GM20431 (cell line): ENCODE results near the gene WWP2.

Experiments
- in situ Hi-C: fragments of 300-500 bp; cut with MseI, MboI; formaldehyde crosslinking; loops from one replicate; pipeline ENCODE4 v1.15.0; 2020; ENCODE audit warnings: low sequenced_read_pairs; ENCODE audit not compliant: unreplicated experiment

Gene WWP2

GRCh38 chr16:69872888-69873287, 110.8 kb downstream of the WWP2 start:
- in situ Hi-C loops, result no loop called here

GRCh38 chr16:69873783-69874182, 111.7 kb downstream of the WWP2 start:
- in situ Hi-C loops, result no loop called here

DNA sequence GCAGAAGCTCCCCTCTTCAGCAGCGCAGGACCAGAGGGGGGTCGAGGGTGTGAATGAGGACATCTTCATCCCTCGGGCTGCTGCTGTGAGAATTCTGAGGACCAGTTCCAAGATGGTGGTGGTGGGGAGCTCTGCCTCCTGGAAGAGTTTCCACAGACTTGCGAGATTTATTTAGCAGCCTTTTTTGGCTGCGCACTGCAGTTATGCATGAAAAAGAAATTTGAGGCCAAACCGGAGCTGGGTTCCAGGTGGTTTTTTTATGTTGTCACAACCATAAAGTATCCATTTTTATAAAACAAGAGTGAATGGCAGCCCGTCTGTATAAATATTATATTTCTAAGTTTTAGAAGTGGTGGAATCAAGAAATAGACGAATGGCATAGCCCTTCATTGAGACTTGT, 112.1 kb downstream of the WWP2 start:
- in situ Hi-C loops, result no loop called here

DNA sequence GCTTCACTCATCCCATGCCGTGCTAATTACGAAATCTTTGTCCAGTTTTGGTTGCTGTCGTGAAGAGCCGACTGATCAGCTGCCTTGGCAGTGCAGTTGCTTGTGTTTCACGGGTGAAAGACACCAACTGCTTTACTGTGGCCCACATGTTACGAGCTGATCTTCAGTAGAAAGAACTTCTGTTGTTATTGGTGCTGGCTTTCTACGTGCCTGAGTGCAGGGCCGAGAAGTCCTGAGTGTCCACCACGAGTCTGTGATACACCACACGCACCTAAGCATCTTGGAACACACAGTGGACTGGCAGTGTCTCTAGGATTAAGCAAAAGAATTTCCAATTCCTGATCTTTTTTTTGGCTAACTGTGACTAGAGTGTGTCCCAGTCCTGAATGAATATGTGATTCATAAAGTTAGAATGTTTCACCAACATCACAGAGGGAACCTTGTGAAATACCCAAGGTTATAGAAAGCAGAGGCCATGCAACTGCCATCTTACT, 118.6 kb downstream of the WWP2 start:
- in situ Hi-C loops, result no loop called here

- in situ Hi-C loops, result no loop called here
These were observed 119.0 kb downstream of the WWP2 start for GRCh38 chr16:69881141-69881540.

DNA sequence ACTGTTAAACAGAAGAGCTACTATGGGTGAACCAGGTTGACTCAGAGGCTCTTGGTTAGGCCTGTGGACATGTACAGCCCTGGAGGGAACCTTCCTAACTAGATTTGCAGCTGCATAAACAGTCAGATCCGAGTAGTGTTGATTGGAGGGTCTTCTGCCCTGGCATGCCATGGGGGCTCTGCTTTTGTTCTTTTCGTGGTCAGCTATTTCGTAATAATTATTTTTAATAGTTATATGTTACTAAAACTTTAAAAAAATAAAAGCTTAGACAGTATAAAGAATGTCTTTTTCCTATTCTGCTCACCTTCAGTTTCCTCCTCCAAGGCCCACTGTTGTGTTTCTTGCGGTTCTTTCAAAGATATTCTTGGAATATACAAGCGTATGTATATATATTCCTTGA, 121.6 kb downstream of the WWP2 start:
- in situ Hi-C loops, result no loop called here

- in situ Hi-C loops, result no loop called here
These were observed 123.6 kb downstream of the WWP2 start for GRCh38 chr16:69885722-69886121.

DNA sequence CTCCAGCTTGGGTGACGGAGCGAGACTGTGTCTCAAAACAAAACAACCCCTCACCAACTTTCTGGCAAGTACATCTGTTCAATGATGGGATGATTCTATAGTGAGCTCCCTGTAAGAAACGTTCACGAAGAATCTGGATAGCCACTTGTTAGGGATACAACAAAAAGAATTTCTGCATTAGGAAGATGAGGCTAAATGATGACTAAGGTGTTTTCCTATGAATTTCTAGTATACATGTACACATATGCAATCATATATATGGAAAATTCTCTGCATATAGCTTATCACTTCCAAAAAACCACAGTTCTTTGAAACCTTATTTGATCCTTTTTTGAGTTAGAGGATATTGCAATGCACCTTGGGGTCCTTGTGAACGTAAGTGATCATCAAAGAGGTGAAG, 124.6 kb downstream of the WWP2 start:
- in situ Hi-C loops, result no loop called here

GRCh38 chr16:69888005-69888590, 126.0 kb downstream of the WWP2 start:
- in situ Hi-C loops, result no loop called here

DNA sequence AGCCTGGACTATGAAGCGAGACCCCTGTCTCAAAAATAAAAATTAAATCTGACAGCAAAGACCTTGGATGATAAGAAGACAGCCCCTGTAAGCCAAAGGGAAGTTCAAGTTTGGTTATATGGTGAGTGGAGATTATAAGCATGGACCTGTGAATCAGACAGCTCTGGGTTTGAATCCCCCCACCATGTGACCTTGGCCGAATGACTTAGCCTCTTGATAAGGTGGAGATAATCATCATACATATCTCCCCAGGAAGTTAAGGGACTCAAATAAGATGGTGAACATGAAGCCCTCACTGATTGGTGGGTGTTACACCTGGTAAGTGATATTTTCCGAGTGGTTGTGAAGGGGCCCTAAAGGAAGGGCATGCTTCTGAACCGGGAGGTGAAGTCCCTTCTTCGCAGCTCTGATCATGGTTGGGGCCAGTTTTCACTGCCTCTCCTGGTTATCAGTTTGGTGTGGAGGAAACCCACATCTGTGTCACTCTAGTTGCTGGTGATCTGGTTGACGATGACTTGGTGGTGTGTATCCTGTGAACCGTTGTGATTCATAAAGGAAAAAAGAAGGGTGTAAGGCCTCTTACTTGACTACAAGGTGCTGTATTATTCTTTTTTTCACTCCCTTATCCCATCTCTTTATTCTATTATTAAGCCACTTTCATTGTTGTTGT, 127.3 kb downstream of the WWP2 start:
- in situ Hi-C loops, result no loop called here

- in situ Hi-C loops, result loop anchor here (10.0 kb wide), 1 partner anchor 46 kb away; no protein-coding TSS in a partner anchor
These were observed 128.2 kb downstream of the WWP2 start for GRCh38 chr16:69890114-69890891.

- in situ Hi-C loops, result loop anchor here (10.0 kb wide), 1 partner anchor 46 kb away; no protein-coding TSS in a partner anchor
These were observed 128.8 kb downstream of the WWP2 start for GRCh38 chr16:69890892-69891282.

GRCh38 chr16:69892378-69892777, 130.2 kb downstream of the WWP2 start:
- in situ Hi-C loops, result loop anchor here (10.0 kb wide), 1 partner anchor 48 kb away; no protein-coding TSS in a partner anchor

- in situ Hi-C loops, result loop anchor here (10.0 kb wide), 1 partner anchor 48 kb away; no protein-coding TSS in a partner anchor
These were observed 131.0 kb downstream of the WWP2 start for GRCh38 chr16:69893106-69893505.

DNA sequence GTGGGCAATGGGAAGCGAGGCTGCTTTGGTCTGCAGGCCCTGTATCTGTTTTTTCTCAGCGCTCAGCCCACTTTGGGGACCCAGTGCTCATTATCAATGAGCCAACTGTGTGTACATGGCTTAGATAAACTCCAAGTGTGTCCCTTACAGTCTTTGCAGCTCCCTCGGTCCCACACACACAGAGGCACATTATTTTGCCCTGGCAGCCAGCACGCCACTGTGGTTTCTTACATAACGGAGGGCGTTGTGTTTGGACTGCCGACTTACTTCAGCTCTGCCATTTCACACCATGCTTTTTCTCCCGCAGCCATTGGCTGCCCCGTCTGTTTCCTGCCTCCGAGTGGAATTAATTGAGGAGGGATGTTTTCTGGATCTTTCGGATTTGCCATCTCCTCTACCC, 132.5 kb downstream of the WWP2 start:
- in situ Hi-C loops, result loop anchor here (10.0 kb wide), 1 partner anchor 50 kb away; no protein-coding TSS in a partner anchor

GRCh38 chr16:69903865-69904415, 141.8 kb downstream of the WWP2 start:
- in situ Hi-C loops, result no loop called here

- in situ Hi-C loops, result no loop called here
These were observed 142.5 kb downstream of the WWP2 start for GRCh38 chr16:69904495-69905170.

DNA sequence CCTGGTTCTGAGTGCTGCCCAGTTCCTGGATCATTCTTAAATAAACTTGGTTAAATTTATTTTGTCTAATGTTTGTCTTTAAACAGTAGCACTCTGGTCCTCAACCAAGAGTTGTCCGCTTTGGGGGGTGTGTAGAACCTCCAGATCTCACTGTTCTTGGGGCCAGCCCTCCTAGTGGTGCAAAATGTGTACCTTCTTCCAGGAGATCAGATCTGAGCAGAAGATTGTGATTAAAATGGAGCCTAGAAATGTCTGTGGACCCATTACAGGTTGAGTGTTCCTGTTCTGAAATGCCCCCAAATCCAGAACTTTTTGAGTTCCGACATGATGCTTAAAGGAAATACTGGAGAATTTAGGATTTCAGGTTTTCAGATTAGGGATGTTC, 143.0 kb downstream of the WWP2 start:
- in situ Hi-C loops, result no loop called here

- in situ Hi-C loops, result no loop called here
These were observed 144.8 kb downstream of the WWP2 start for GRCh38 chr16:69906838-69907401.

- in situ Hi-C loops, result no loop called here
These were observed 146.9 kb downstream of the WWP2 start for GRCh38 chr16:69909043-69909442.
